ENCODE measurements around the gene RRP15.
A peak's percentile ranks its signal among the peaks of the same experiment; 100 is the strongest.

RRP15 gene

GRCh38 chr1:218345673-218346390, 60.7 kb downstream of the RRP15 start:
- FAIRE-seq (peak; percentile 5), DNase-seq (ENCODE audit: insufficient read length) (no peak)
- TF ChIP-seq POLR2A (IDR thresholded peaks at IDR 0.05; ENCODE audit: low read depth, low read length) (no peak), TAF1 (IDR thresholded peaks at IDR 0.05; ENCODE audit: borderline replicate concordance, low read depth, low read length) (no peak), POLR2AphosphoS5 (IDR thresholded peaks at IDR 0.05; ENCODE audit: low read depth, low read length) (no peak)

DNA sequence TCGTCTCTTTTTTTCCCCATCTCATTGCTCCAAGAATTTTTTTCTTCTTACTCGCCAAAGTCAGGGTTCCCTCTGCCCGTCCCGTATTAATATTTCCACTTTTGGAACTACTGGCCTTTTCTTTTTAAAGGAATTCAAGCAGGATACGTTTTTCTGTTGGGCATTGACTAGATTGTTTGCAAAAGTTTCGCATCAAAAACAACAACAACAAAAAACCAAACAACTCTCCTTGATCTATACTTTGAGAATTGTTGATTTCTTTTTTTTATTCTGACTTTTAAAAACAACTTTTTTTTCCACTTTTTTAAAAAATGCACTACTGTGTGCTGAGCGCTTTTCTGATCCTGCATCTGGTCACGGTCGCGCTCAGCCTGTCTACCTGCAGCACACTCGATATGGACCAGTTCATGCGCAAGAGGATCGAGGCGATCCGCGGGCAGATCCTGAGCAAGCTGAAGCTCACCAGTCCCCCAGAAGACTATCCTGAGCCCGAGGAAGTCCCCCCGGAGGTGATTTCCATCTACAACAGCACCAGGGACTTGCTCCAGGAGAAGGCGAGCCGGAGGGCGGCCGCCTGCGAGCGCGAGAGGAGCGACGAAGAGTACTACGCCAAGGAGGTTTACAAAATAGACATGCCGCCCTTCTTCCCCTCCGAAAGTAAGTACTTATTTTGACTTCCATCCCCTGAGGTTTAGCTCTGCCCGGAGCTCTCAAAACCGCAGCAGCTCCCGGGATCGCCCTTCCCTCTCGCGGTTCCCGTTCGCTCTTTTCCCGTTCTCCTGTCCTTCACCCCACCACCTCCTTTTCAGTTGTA, 61.5 kb downstream of the RRP15 start:
- DNase-seq (ENCODE audit: insufficient read length) (no peak), FAIRE-seq (no peak)
- no peak for TF ChIP-seq POLR2AphosphoS5 (IDR thresholded peaks at IDR 0.05; ENCODE audit: low read depth, low read length)
- TF ChIP-seq TAF1 (IDR thresholded peaks at IDR 0.05; ENCODE audit: borderline replicate concordance, low read depth, low read length): no peak
- TF ChIP-seq POLR2A (IDR thresholded peaks at IDR 0.05; ENCODE audit: low read depth, low read length): no peak

- DNase-seq (ENCODE audit: insufficient read length): no peak
- no peak for FAIRE-seq
- TF ChIP-seq TAF1 (IDR thresholded peaks at IDR 0.05; ENCODE audit: borderline replicate concordance, low read depth, low read length): no peak
- TF ChIP-seq POLR2A (IDR thresholded peaks at IDR 0.05; ENCODE audit: low read depth, low read length): no peak
- TF ChIP-seq POLR2AphosphoS5 (IDR thresholded peaks at IDR 0.05; ENCODE audit: low read depth, low read length): no peak
These were observed 62.2 kb downstream of the RRP15 start for GRCh38 chr1:218347336-218347722.

DNA sequence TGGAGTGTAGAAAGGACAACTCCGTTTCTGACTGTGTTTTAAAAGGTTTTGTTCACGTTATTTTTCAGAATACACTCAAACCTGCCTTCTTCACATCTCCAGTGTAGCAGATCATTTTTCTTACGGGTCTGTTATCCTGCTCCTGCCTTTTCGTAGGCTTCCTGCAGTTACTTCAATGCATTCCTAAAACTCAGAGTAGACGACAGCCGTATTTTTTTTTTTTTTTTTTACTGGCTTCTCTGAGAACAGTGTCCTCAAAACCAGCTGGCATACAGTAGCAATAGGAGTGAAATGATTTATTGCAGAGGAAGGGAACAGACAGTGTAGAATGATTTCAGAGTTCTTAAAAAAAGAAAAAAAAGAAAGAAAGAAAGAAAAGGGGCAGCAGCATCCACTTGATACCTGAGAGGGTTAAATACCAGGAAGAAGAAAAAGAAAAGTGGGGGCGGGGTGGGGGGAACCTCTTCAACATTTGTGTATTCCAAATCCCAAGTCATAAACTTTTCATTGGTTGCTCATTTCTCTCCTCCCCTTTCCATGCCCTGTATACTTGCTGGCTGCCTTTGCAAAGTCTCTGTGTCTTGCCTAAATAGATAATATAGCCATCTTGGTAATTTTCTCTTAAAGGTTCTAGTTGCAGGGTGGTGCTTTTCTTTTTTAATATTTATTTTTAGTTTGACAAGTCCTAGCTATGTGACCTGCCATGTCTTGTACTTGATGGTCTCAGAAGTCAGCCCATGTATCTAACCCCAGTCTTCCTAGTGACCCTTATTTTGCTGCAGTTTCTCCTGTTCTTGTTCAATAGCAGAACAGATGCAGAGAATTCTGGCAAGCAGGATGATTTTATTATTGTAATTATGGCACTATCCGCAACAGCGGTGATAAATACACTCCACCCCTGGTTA, 62.9 kb downstream of the RRP15 start:
- DNase-seq (ENCODE audit: insufficient read length) (no peak), FAIRE-seq (no peak)
- no peak for TF ChIP-seq POLR2A (IDR thresholded peaks at IDR 0.05; ENCODE audit: low read depth, low read length)
- no peak for TF ChIP-seq TAF1 (IDR thresholded peaks at IDR 0.05; ENCODE audit: borderline replicate concordance, low read depth, low read length)
- no peak for TF ChIP-seq POLR2AphosphoS5 (IDR thresholded peaks at IDR 0.05; ENCODE audit: low read depth, low read length)

DNA sequence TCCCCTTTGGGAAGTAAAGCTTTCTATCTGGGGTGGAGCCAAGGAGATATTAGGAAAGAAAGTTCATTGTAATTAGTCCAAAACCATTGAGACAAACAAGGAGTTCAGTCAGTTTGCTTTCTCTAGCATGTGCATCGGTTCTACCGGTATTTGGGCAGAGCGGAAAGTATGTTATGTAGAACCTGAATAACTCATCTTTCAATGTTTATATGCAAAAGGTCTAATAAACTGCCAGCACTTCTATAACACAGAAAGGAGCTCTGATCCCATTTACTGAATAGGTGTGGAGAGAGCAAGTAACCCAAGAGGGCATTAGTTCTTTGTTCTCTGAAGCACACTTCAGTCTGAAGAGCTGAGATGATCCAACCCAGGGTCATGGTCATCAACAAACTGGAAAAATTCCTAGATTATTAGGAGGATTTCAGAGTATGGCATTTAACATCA, 63.6 kb downstream of the RRP15 start:
- TF ChIP-seq POLR2AphosphoS5 (IDR thresholded peaks at IDR 0.05; ENCODE audit: low read depth, low read length) (no peak), TAF1 (IDR thresholded peaks at IDR 0.05; ENCODE audit: borderline replicate concordance, low read depth, low read length) (no peak), POLR2A (IDR thresholded peaks at IDR 0.05; ENCODE audit: low read depth, low read length) (no peak)
- no peak for FAIRE-seq
- no peak for DNase-seq (ENCODE audit: insufficient read length)

DNA sequence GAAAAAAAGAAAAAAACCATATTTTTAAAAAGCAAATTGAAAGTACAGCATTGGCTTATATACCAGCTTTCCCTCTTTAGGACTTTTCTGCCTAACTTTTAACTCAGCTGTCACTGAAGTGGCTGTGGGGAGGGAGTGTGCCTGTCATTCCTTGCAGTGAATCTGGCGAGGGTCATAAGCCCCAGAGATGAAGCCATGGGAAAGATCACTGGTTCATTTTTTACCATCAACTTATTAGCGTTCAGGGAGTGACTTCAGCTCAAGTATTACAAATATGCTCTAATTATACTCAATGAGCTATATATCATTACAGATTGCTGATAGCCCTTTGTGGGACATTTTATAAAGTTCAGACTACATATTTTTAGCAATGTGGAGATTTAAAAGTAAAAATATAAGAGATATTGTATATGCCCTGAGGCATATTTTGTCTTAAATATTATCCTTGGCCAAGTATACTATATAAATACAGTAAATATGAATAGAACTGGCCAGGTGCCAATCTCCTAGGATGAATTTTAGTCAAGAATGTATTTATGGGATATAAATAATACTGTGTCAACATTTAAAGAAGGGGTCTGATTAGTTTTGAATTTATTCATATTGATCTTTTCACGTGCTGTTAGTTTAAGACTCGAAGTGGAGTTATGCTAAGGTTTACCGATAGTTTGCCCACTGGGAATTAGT, 64.4 kb downstream of the RRP15 start:
- no peak for FAIRE-seq
- TF ChIP-seq TAF1 (IDR thresholded peaks at IDR 0.05; ENCODE audit: borderline replicate concordance, low read depth, low read length) (no peak), POLR2A (IDR thresholded peaks at IDR 0.05; ENCODE audit: low read depth, low read length) (no peak), POLR2AphosphoS5 (IDR thresholded peaks at IDR 0.05; ENCODE audit: low read depth, low read length) (no peak)
- DNase-seq (ENCODE audit: insufficient read length): no peak

DNA sequence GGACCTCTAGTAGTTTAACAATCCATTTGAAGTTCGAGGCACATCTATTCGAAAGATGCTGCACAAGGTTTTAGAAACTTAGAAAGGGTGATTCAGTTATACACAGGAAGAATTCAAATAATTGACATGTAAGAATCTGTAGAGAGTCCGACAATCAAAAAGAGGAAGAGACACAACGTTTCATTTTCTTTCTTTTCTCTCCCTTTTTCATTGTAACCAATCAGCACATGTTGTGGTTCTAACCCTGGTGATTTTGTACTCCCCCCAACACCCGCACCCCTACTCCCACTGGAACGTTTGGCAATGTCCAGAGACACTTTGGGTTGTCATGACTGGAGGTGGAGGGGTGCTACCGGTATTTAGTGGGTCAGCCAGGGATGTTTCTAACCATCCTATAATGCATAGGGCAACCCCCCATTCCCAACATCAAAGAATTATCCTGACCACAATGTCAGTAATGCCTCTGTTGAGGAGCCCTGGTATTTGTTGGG, 65.0 kb downstream of the RRP15 start:
- FAIRE-seq: no peak
- no peak for DNase-seq (ENCODE audit: insufficient read length)
- TF ChIP-seq TAF1 (IDR thresholded peaks at IDR 0.05; ENCODE audit: borderline replicate concordance, low read depth, low read length): no peak
- no peak for TF ChIP-seq POLR2AphosphoS5 (IDR thresholded peaks at IDR 0.05; ENCODE audit: low read depth, low read length)
- no peak for TF ChIP-seq POLR2A (IDR thresholded peaks at IDR 0.05; ENCODE audit: low read depth, low read length)

DNA sequence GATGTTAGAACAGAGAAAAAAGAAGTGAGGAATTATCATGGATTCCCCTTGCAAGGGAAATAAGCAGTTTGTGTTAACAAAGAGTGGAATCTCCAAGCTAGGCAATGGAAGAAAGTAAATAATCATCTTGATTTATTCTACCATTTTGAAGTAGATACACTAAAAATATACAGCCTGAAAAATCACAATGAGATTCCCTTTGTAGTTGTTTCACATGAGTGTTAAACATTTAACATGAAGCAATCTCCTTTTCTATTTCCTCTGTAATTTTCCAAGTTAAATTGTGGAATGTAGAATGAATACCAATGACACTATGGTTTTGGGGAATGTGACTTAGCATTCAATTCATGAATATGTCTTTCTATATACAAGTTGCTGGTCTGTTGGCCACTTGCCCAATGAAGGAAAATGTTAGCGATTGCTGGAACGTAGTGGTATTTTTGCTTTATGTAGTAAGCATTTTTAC, 65.7 kb downstream of the RRP15 start:
- no peak for FAIRE-seq
- TF ChIP-seq TAF1 (IDR thresholded peaks at IDR 0.05; ENCODE audit: borderline replicate concordance, low read depth, low read length) (no peak), POLR2A (IDR thresholded peaks at IDR 0.05; ENCODE audit: low read depth, low read length) (no peak), POLR2AphosphoS5 (IDR thresholded peaks at IDR 0.05; ENCODE audit: low read depth, low read length) (no peak)
- no peak for DNase-seq (ENCODE audit: insufficient read length)

DNA sequence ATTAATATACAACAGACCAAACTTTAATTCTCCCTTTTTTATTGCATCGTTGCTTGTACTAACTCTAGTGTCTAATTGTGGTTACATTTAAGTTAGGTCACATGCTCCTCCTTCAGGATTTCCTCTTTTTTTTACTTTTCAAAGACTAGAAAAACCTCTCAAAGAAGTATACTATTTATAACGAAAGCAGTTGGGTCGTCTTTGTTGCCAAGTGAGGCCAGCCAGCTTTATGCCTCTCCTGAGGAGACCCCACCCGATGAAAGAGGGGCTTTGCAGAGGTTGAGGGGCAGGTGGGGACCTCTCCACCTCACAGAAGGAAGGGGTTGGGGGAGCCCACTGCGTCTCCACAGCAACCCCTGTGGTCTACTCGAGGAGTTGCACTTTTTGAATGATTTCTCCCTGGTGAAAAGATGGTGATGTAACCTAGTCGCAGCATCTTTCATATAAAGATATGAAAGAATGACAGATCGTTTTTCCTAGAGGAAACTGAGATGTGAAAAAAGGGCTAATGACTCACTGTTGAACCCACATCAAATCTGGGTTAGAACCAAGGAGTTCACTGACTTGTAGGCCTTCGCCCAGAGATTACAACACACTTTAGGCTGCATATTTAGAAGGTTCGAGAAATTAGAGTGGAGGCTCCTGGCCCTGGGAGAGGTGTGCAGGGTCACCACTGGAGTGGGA, 66.4 kb downstream of the RRP15 start:
- DNase-seq (ENCODE audit: insufficient read length): no peak
- TF ChIP-seq POLR2A (IDR thresholded peaks at IDR 0.05; ENCODE audit: low read depth, low read length) (no peak), POLR2AphosphoS5 (IDR thresholded peaks at IDR 0.05; ENCODE audit: low read depth, low read length) (no peak), TAF1 (IDR thresholded peaks at IDR 0.05; ENCODE audit: borderline replicate concordance, low read depth, low read length) (no peak)
- FAIRE-seq: no peak

DNA sequence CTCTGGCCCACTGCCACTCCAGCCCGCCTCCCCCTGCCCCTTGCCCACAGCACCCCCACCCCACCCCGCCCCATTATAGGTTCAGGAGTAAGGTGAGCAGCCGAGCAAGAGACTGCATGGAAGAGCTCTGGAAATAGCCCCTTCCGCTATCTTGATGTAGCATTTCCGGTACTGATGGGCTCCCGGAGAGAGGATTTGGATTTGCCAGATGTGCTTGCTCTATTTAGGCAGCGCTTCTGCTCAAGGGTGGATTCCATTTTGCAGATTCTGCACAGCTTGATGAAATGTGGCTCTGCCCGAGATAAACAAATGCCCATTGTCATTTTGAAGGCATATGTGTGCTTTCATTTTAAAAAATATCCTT, 67.0 kb downstream of the RRP15 start:
- FAIRE-seq (no peak), DNase-seq (ENCODE audit: insufficient read length) (no peak)
- no peak for TF ChIP-seq TAF1 (IDR thresholded peaks at IDR 0.05; ENCODE audit: borderline replicate concordance, low read depth, low read length)
- no peak for TF ChIP-seq POLR2AphosphoS5 (IDR thresholded peaks at IDR 0.05; ENCODE audit: low read depth, low read length)
- no peak for TF ChIP-seq POLR2A (IDR thresholded peaks at IDR 0.05; ENCODE audit: low read depth, low read length)
